SK-N-SH (cell line): ENCODE results near the gene TMEM41A. TPM values are rescaled to one million over a fixed set of nuclear protein-coding genes. Genes with fewer than 3 reads are reported as not detected.

Source experiments
- CTCF ChIA-PET: fragments of 300-600, 350-600 bp; formaldehyde crosslinking; extraction: SDS; loops from one replicate; lab custom pipeline; 2021; lab: Yijun Ruan, JAX
- POLR2A ChIA-PET: fragments of 350-600 bp; sonication (Branson Sonifier 250); formaldehyde crosslinking; extraction: SDS; loops from one replicate; lab custom pipeline; 2020; ENCODE audit warnings: antibody characterized with exemption, inconsistent platforms; lab: Yijun Ruan, JAX
- DNase-seq: peaks from one replicate; pipeline ENCODE4 v3.0.0; 2012
- H2AFZ ChIP-seq: fragments of 200-600 bp; sonication (generic); 2 replicates; pipeline ENCODE4 v1.8.1; 2016; ENCODE audit warnings: antibody characterized with exemption, mild to moderate bottlenecking, low read depth
- H3F3A ChIP-seq: fragments of 200-600 bp; sonication (generic); replicated peaks from 2 replicates; pipeline ENCODE3; 2016; ENCODE audit warnings: antibody characterized with exemption, mild to moderate bottlenecking; ENCODE audit not compliant: insufficient read depth
- H3K27ac ChIP-seq, 2 experiments: fragments of 200-500 bp in 1 of 2; fragments of 200-600 bp in 1 of 2; sonication (Bioruptor generic) in 1 of 2; sonication (generic), shearing (Covaris generic) in 1 of 2; 2 replicates each; pipeline versions ENCODE4 v1.5.1 to v1.6.1; 2014 to 2016; ENCODE audit warnings: low read depth in 2 of 2, inconsistent platforms in 1 of 2, low read length in 1 of 2, mild to moderate bottlenecking in 1 of 2, mixed read lengths in 1 of 2
- H3K27me3 ChIP-seq: fragments of 200-600 bp; sonication (generic), shearing (Covaris generic); 2 replicates; pipeline ENCODE4 v1.6.1; 2016; ENCODE audit warnings: mixed run types; ENCODE audit not compliant: insufficient read depth
- H3K36me3 ChIP-seq, 2 experiments: fragments of 200-500 bp in 1 of 2; fragments of 200-600 bp in 1 of 2; sonication (Bioruptor generic) in 1 of 2; sonication (generic) in 1 of 2; replicated peaks in 1 of 2; 2 replicates each; pipeline versions ENCODE3 to v1.5.1; 2014 to 2016; ENCODE audit warnings: low read length in 1 of 2, mild to moderate bottlenecking in 1 of 2; ENCODE audit not compliant: insufficient read depth in 2 of 2, control insufficient read depth in 1 of 2
- H3K4me1 ChIP-seq, 2 experiments: fragments of 200-500 bp in 1 of 2; fragments of 200-600 bp in 1 of 2; sonication (Bioruptor generic) in 1 of 2; sonication (generic), shearing (Covaris generic) in 1 of 2; 2 replicates each; pipeline versions ENCODE4 v1.5.1 to v1.6.1; 2014 to 2016; ENCODE audit warnings: low read depth in 1 of 2, low read length in 1 of 2, mixed run types in 1 of 2; ENCODE audit not compliant: insufficient read depth in 2 of 2, control insufficient read depth in 1 of 2
- H3K4me2 ChIP-seq: fragments of 200-600 bp; sonication (generic), shearing (Covaris generic); 2 replicates; pipeline ENCODE4 v1.6.1; 2017; ENCODE audit warnings: mixed run types
- H3K4me3 ChIP-seq, 2 experiments: fragments of 200-500 bp in 1 of 2; fragments of 200-600 bp in 1 of 2; sonication (Bioruptor generic) in 1 of 2; sonication (generic), shearing (Covaris generic) in 1 of 2; 2 replicates each; pipeline versions ENCODE4 v1.5.1 to v1.8.1; 2014 to 2016; ENCODE audit warnings: low read depth in 2 of 2, inconsistent platforms in 1 of 2, low read length in 1 of 2, mild to moderate bottlenecking in 1 of 2, mixed read lengths in 1 of 2, moderate library complexity in 1 of 2
- H3K79me2 ChIP-seq: fragments of 200-600 bp; sonication (generic); 2 replicates; pipeline ENCODE4 v1.8.1; 2017; ENCODE audit warnings: mild to moderate bottlenecking; ENCODE audit not compliant: insufficient read depth
- H3K9ac ChIP-seq: fragments of 200-600 bp; sonication (generic); 2 replicates; pipeline ENCODE4 v1.6.1; 2017; ENCODE audit warnings: mixed run types
- H3K9me2 ChIP-seq: fragments of 200-600 bp; sonication (generic); 2 replicates; pipeline ENCODE4 v1.6.1; 2017; ENCODE audit warnings: mixed run types
- H3K9me3 ChIP-seq: fragments of 200-600 bp; sonication (generic); 2 replicates; pipeline ENCODE4 v1.6.1; 2017; ENCODE audit warnings: mixed run types, mild to moderate bottlenecking, moderate library complexity
- H4K20me1 ChIP-seq: fragments of 200-600 bp; sonication (generic); 2 replicates; pipeline ENCODE4 v1.6.1; 2017; ENCODE audit warnings: mild to moderate bottlenecking, mixed run types; ENCODE audit not compliant: insufficient read depth
- EP300 ChIP-seq, 2 experiments: IDR thresholded peaks; 2 replicates each; pipeline versions ENCODE4 v1.4.0 to v1.6.1; 2012; ENCODE audit warnings: borderline replicate concordance in 1 of 2, low read depth in 1 of 2, low read length in 1 of 2
- FOXJ3 ChIP-seq: sonication (generic); formaldehyde crosslinking; IDR thresholded peaks from 2 replicates; pipeline ENCODE4 v1.5.1; 2020; ENCODE audit warnings: mild to moderate bottlenecking, missing genetic modification reagents
- JUND ChIP-seq: IDR thresholded peaks from 2 replicates; pipeline ENCODE4 v1.4.0; 2012
- MXI1 ChIP-seq: IDR thresholded peaks from 2 replicates; pipeline ENCODE4 v1.6.1; 2012; ENCODE audit warnings: mild to moderate bottlenecking, low read depth, low read length, improper control_type of control experiment
- NFIC ChIP-seq: IDR thresholded peaks from 2 replicates; pipeline ENCODE4 v1.4.0; 2012; ENCODE audit warnings: borderline replicate concordance
- POLR2AphosphoS5 ChIP-seq: IDR thresholded peaks from 2 replicates; pipeline ENCODE4 v1.6.1; 2012; ENCODE audit warnings: low read depth, low read length
- RCOR1 ChIP-seq: fragments of 150-350 bp; IDR thresholded peaks from 2 replicates; pipeline ENCODE4 v1.6.1; 2017; ENCODE audit warnings: antibody characterized with exemption, low read length
- SMC3 ChIP-seq: IDR thresholded peaks from 2 replicates; pipeline ENCODE4 v1.6.1; 2012; ENCODE audit warnings: low read depth, low read length, improper control_type of control experiment
- TEAD4 ChIP-seq: IDR thresholded peaks from 2 replicates; pipeline ENCODE4 v1.4.0; 2012; ENCODE audit warnings: mild to moderate bottlenecking, borderline replicate concordance; ENCODE audit not compliant: insufficient read depth
- USF1 ChIP-seq: IDR thresholded peaks from 2 replicates; pipeline ENCODE4 v1.4.0; 2012; ENCODE audit warnings: low read depth, borderline replicate concordance
- USF2 ChIP-seq: fragments of 150-350 bp; IDR thresholded peaks from 2 replicates; pipeline ENCODE4 v1.6.1; 2017; ENCODE audit warnings: antibody characterized with exemption, low read length, low read depth, borderline replicate concordance
- ZBTB33 ChIP-seq: IDR thresholded peaks from 2 replicates; pipeline ENCODE4 v1.4.0; 2012; ENCODE audit warnings: low read depth, borderline replicate concordance
- WGBS: methylation state at CpG from one replicate; pipeline ENCODE4 v1.1.6; 2017; ENCODE audit warnings: low lambda C conversion rate; 5-methylcytosine and 5-hydroxymethylcytosine counted together
- polyA plus RNA-seq, 3 experiments: library from polyadenylated mRNA; depleted of rRNA; stranded (reverse); fragments of >200 nt; gene quantifications; 2 replicates each; pipeline ENCODE4 v1.2.3, GENCODE V29; 2012

The TMEM41A gene
- polyA plus RNA-seq, 1 of the 3 experiments (the other 2 are of a cell fraction) = 9.4 TPM

GRCh38 chr3:185439745-185440466 is 58.9 kb downstream of the TMEM41A start:
- H3K27me3 ChIP-seq = no peaks in the 10 kb centered on the region
- no peak overlapping the region for H3K4me3 ChIP-seq
- no peaks in the 10 kb centered on the region for H3K9me2 ChIP-seq
- peak overlapping the region in 1 of 2 experiments; percentile 6; a peak in 1 of 4 replicates for H3K27ac ChIP-seq
- 65% methylated on average over 7 of the region's 7 CpGs for WGBS
- ChIA-PET POLR2A (no interaction called here), CTCF (interaction anchor here (0.8 to 1.2 kb wide), 3 partner anchors 17 to 30 kb away, joined by 3 to 4 read pairs (median 4); no protein-coding TSS in a partner anchor)
- no peaks in the 10 kb centered on the region for H3K9me3 ChIP-seq
- peaks cover 0 to 5% of the 10 kb centered on the region in 2 experiments; a peak in 2 of 4 replicates for H3K4me1 ChIP-seq
- no peak overlapping the region for H3K4me2 ChIP-seq
- H4K20me1 ChIP-seq = no peaks in the 10 kb centered on the region
- no peaks in the 10 kb centered on the region for H3F3A ChIP-seq
- no peak overlapping the region for H2AFZ ChIP-seq
- no peaks in the 10 kb centered on the region for H3K79me2 ChIP-seq
- no peaks in the 10 kb centered on the region for H3K36me3 ChIP-seq
- TF ChIP-seq RCOR1 (0 out of 2 replicates have a peak, but pooled peaks have one; percentile 30), MXI1 (peak; percentile 70; the same call in 1 of the 2 replicates), EP300 (IDR thresholded peaks at IDR 0.05; ENCODE audit: borderline replicate concordance in 1 of 2, low read depth in 1 of 2, low read length in 1 of 2) (peak in 1 of 2 experiments; percentile 52; a peak in 1 of 4 replicates), USF1 (no peak), FOXJ3 (CRISPR knock-in tag) (no peak), POLR2AphosphoS5 (no peak), JUND (no peak), NFIC (no peak), ZBTB33 (no peak), SMC3 (no peak), TEAD4 (no peak), USF2 (no peak)
- H3K9ac ChIP-seq = no peak overlapping the region
- peak; percentile 13 for DNase-seq

Other genes starting within 250 kb of the TMEM41A start
- 2.5 and 4.2 TPM in 2 replicates for gene EHHADH, start 245.0 kb downstream of the TMEM41A start, polyA plus RNA-seq (2012; rRNA removed)
- 9.1 and 12.0 TPM in 2 replicates for gene MAP3K13, start 135.9 kb downstream of the TMEM41A start, polyA plus RNA-seq (2012; rRNA removed)
- 0.06 TPM in 1 of 2 replicates, not detected in the other for gene LIPH, start 53.6 kb upstream of the TMEM41A start, polyA plus RNA-seq (2012; rRNA removed)
- gene SENP2, start 87.3 kb upstream of the TMEM41A start, polyA plus RNA-seq (2012; rRNA removed) = 7.1 and 8.5 TPM in 2 replicates